ENCODE data around the gene LGR5.

DNA sequence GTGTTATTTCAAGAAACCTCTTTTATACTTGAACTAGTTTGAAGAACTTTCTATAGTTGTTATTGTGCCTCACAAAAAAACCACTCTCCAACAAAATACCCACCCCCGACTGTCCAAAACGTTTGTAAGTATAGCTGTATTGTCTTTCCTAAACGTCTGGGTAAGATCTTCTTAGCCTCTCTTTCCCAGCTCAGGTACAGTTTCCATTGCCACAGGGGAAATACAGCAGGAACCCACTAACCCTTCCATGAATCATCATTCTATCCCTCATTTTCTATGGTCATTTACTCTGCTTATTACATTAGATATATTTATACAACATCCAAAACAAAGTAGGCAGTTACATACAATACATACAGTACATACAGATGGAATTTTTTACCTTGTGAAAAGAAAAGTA, 153.2 kb downstream of the LGR5 start:
- TF ChIP-seq, protein P1, sequence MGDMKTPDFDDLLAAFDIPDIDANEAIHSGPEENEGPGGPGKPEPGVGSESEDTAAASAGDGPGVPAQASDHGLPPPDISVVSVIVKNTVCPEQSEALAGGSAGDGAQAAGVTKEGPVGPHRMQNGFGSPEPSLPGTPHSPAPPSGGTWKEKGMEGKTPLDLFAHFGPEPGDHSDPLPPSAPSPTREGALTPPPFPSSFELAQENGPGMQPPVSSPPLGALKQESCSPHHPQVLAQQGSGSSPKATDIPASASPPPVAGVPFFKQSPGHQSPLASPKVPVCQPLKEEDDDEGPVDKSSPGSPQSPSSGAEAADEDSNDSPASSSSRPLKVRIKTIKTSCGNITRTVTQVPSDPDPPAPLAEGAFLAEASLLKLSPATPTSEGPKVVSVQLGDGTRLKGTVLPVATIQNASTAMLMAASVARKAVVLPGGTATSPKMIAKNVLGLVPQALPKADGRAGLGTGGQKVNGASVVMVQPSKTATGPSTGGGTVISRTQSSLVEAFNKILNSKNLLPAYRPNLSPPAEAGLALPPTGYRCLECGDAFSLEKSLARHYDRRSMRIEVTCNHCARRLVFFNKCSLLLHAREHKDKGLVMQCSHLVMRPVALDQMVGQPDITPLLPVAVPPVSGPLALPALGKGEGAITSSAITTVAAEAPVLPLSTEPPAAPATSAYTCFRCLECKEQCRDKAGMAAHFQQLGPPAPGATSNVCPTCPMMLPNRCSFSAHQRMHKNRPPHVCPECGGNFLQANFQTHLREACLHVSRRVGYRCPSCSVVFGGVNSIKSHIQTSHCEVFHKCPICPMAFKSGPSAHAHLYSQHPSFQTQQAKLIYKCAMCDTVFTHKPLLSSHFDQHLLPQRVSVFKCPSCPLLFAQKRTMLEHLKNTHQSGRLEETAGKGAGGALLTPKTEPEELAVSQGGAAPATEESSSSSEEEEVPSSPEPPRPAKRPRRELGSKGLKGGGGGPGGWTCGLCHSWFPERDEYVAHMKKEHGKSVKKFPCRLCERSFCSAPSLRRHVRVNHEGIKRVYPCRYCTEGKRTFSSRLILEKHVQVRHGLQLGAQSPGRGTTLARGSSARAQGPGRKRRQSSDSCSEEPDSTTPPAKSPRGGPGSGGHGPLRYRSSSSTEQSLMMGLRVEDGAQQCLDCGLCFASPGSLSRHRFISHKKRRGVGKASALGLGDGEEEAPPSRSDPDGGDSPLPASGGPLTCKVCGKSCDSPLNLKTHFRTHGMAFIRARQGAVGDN (IDR thresholded peaks at IDR 0.05): no peak
- TF ChIP-seq RELA (IDR thresholded peaks at IDR 0.05; ENCODE audit: borderline replicate concordance, partially characterized antibody) (no peak), MYC (IDR thresholded peaks at IDR 0.05; ENCODE audit: insufficient read depth, insufficient read length, insufficient replicate concordance, low read length, severe bottlenecking) (no peak), POLR2A (IDR thresholded peaks at IDR 0.05; ENCODE audit: low read depth, low read length) (no peak), STAT1 (conservative IDR thresholded peaks at IDR 0.05) (no peak), CHD1 (IDR thresholded peaks at IDR 0.05; ENCODE audit: low read depth, low read length) (no peak), HDAC2 (IDR thresholded peaks at IDR 0.05) (no peak), SRF (IDR thresholded peaks at IDR 0.05; ENCODE audit: low read depth in 2 of 2, low read length in 2 of 2) (no peak), FOS (IDR thresholded peaks at IDR 0.05; ENCODE audit: borderline replicate concordance, extremely low read depth, insufficient read length) (no peak)
- TF ChIP-seq, protein P2, sequence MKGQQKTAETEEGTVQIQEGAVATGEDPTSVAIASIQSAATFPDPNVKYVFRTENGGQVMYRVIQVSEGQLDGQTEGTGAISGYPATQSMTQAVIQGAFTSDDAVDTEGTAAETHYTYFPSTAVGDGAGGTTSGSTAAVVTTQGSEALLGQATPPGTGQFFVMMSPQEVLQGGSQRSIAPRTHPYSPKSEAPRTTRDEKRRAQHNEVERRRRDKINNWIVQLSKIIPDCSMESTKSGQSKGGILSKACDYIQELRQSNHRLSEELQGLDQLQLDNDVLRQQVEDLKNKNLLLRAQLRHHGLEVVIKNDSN (IDR thresholded peaks at IDR 0.05; ENCODE audit: borderline replicate concordance, extremely low read length, insufficient read depth, low read depth, low read length): no peak

Data from GM12878 (cell line).